HG03378 (cell line): ENCODE data around the gene VSTM2B.
"Not testable (repeated sequence)": the region's sequence is repeated elsewhere in the genome, so short reads cannot be mapped to it uniquely, and the experiment has no call there.

ENCODE experiments used
- ATAC-seq: cut with Tn5 transposase; IDR thresholded peaks from one replicate; pipeline ENCODE4 v1.9.1; 2021; ENCODE audit warnings: mild to moderate bottlenecking, moderate library complexity; ENCODE audit not compliant: unreplicated experiment

VSTM2B gene

GRCh38 chr19:29544656-29545360 is 19.0 kb downstream of the VSTM2B start:
- ATAC-seq = no peak

GRCh38 chr19:29545447-29545846 is 19.7 kb downstream of the VSTM2B start:
- ATAC-seq = not testable (repeated sequence)

GRCh38 chr19:29545866-29546582 is 20.2 kb downstream of the VSTM2B start:
- no peak for ATAC-seq

GRCh38 chr19:29546583-29547190 is 20.9 kb downstream of the VSTM2B start:
- ATAC-seq = no peak

- ATAC-seq = no peak
These were observed 21.7 kb downstream of the VSTM2B start for GRCh38 chr19:29547361-29547960.

GRCh38 chr19:29547981-29548380 is 22.2 kb downstream of the VSTM2B start:
- ATAC-seq = no peak

GRCh38 chr19:29548483-29549085 is 22.8 kb downstream of the VSTM2B start:
- ATAC-seq = no peak

GRCh38 chr19:29549105-29550070 is 23.6 kb downstream of the VSTM2B start:
- no peak for ATAC-seq

- ATAC-seq = no peak
These were observed 25.1 kb downstream of the VSTM2B start for GRCh38 chr19:29550896-29551295.

- ATAC-seq = no peak
These were observed 26.0 kb downstream of the VSTM2B start for GRCh38 chr19:29551774-29552173.

- no peak for ATAC-seq
These were observed 26.9 kb downstream of the VSTM2B start for GRCh38 chr19:29552454-29553280.

GRCh38 chr19:29554149-29554548 is 28.4 kb downstream of the VSTM2B start:
- ATAC-seq = no peak

- ATAC-seq = not testable (repeated sequence)
These were observed 33.3 kb downstream of the VSTM2B start for GRCh38 chr19:29559110-29559509.

GRCh38 chr19:29559743-29560142 is 33.9 kb downstream of the VSTM2B start:
- ATAC-seq = no peak

GRCh38 chr19:29560313-29561075 is 34.7 kb downstream of the VSTM2B start:
- no peak for ATAC-seq

- ATAC-seq = no peak
These were observed 35.8 kb downstream of the VSTM2B start for GRCh38 chr19:29561601-29562000.

- ATAC-seq = no peak
These were observed 36.8 kb downstream of the VSTM2B start for GRCh38 chr19:29562299-29563297.
